ENCODE measurements around the gene CSTB. TPM values are rescaled to one million over a fixed set of nuclear protein-coding genes. Genes with fewer than 3 reads are reported as not detected.
"Not testable (repeated sequence)": the region's sequence is repeated elsewhere in the genome, so short reads cannot be mapped to it uniquely, and the experiment has no call there.

The CSTB gene
- total RNA-seq, 1 experiment from 2014 or later, result 36.1 TPM

GRCh38 chr21:43824333-43825241, 48.5 kb upstream of the CSTB start:
- Mint-ChIP-seq H3K36me3 (peaks cover 8% of the 10 kb centered on the region; the same call in 1 of the 2 replicates), H3K27me3 (ENCODE audit: low read depth) (no peaks in the 10 kb centered on the region), H3K9me3 (no peaks in the 10 kb centered on the region), H3K4me3 (no peak overlapping the region), H3K4me1 (peaks cover 7% of the 10 kb centered on the region), H3K27ac (no peak overlapping the region)
- ChIA-PET POLR2A (no interaction called here), CTCF (interaction anchor here (2.2 to 3.0 kb wide), 3 partner anchors 8 to 115 kb away, joined by 8 to 15 read pairs (median 11); no protein-coding TSS in a partner anchor)
- no peak for TF ChIP-seq NR2C2 (CRISPR knock-in tag; IDR thresholded peaks at IDR 0.05)
- TF ChIP-seq, protein P1, sequence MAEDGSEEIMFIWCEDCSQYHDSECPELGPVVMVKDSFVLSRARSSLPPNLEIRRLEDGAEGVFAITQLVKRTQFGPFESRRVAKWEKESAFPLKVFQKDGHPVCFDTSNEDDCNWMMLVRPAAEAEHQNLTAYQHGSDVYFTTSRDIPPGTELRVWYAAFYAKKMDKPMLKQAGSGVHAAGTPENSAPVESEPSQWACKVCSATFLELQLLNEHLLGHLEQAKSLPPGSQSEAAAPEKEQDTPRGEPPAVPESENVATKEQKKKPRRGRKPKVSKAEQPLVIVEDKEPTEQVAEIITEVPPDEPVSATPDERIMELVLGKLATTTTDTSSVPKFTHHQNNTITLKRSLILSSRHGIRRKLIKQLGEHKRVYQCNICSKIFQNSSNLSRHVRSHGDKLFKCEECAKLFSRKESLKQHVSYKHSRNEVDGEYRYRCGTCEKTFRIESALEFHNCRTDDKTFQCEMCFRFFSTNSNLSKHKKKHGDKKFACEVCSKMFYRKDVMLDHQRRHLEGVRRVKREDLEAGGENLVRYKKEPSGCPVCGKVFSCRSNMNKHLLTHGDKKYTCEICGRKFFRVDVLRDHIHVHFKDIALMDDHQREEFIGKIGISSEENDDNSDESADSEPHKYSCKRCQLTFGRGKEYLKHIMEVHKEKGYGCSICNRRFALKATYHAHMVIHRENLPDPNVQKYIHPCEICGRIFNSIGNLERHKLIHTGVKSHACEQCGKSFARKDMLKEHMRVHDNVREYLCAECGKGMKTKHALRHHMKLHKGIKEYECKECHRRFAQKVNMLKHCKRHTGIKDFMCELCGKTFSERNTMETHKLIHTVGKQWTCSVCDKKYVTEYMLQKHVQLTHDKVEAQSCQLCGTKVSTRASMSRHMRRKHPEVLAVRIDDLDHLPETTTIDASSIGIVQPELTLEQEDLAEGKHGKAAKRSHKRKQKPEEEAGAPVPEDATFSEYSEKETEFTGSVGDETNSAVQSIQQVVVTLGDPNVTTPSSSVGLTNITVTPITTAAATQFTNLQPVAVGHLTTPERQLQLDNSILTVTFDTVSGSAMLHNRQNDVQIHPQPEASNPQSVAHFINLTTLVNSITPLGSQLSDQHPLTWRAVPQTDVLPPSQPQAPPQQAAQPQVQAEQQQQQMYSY (CRISPR knock-in tag; IDR thresholded peaks at IDR 0.05), result no peak
- DNase-seq (ENCODE audit: low spot score) (no peak), ATAC-seq (no peak)

DNA sequence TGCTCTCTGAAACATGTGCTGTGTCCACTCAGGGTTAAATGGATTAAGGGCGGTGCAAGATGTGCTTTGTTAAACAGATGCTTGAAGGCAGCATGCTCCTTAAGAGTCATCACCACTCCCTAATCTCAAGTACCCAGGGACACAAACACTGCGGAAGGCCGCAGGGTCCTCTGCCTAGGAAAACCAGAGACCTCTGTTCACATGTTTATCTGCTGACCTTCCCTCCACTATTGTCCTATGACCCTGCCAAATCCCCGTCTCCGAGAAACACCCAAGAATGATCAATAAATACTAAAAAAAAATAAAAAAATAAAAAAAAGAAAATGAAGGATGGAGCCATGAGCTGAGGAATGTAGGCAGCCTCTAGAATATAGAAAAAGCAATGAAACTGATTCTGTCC, 46.6 kb upstream of the CSTB start:
- ChIA-PET POLR2A (interaction anchor here (0.6 kb wide), 1 partner anchor 44 kb away, joined by 3 read pairs; no protein-coding TSS in a partner anchor), CTCF (interaction anchor here (1.1 kb wide), 1 partner anchor 152 kb away, joined by 5 read pairs; no protein-coding TSS in a partner anchor)

GRCh38 chr21:43822166-43822565, 46.1 kb upstream of the CSTB start:
- DNase-seq (ENCODE audit: low spot score); H3K4me1 Mint-ChIP-seq; H3K4me3 Mint-ChIP-seq; POLR2A ChIA-PET; H3K9me3 Mint-ChIP-seq; H3K27ac Mint-ChIP-seq; H3K27me3 Mint-ChIP-seq (ENCODE audit: low read depth); CTCF ChIA-PET; ATAC-seq: not testable (repeated sequence)
- peaks cover 14% of the 10 kb centered on the region; the same call in 1 of the 2 replicates for H3K36me3 Mint-ChIP-seq

More for the DNA sequence above, 46.6 kb upstream of the CSTB start:
- ATAC-seq; H3K4me3 Mint-ChIP-seq; DNase-seq (ENCODE audit: low spot score); H3K27ac Mint-ChIP-seq; H3K9me3 Mint-ChIP-seq; H3K4me1 Mint-ChIP-seq; H3K27me3 Mint-ChIP-seq (ENCODE audit: low read depth): not testable (repeated sequence)
- H3K36me3 Mint-ChIP-seq, result peaks cover 14% of the 10 kb centered on the region; the same call in 1 of the 2 replicates

GRCh38 chr21:43820466-43820865, 44.4 kb upstream of the CSTB start:
- Mint-ChIP-seq H3K36me3 (peaks cover 14% of the 10 kb centered on the region; the same call in 1 of the 2 replicates), H3K9me3 (peaks cover 7% of the 10 kb centered on the region), H3K27me3 (ENCODE audit: low read depth) (no peaks in the 10 kb centered on the region), H3K4me3 (no peak overlapping the region), H3K4me1 (no peaks in the 10 kb centered on the region), H3K27ac (no peak overlapping the region)
- TF ChIP-seq ZBTB21 (CRISPR knock-in tag; IDR thresholded peaks at IDR 0.05; ENCODE audit: borderline replicate concordance) (no peak), HMGXB4 (CRISPR knock-in tag; IDR thresholded peaks at IDR 0.05) (no peak), RORB (CRISPR knock-in tag; IDR thresholded peaks at IDR 0.05) (no peak), OVOL2 (CRISPR knock-in tag; IDR thresholded peaks at IDR 0.05; ENCODE audit: borderline replicate concordance) (no peak), CREM (CRISPR knock-in tag; IDR thresholded peaks at IDR 0.05) (no peak), ZNF232 (CRISPR knock-in tag; IDR thresholded peaks at IDR 0.05) (no peak), MLX (CRISPR knock-in tag; IDR thresholded peaks at IDR 0.05) (no peak), SOX15 (CRISPR knock-in tag; IDR thresholded peaks at IDR 0.05) (no peak)
- DNase-seq (ENCODE audit: low spot score), result no peak
- ChIA-PET CTCF (interaction anchor here (1.1 kb wide), 1 partner anchor 121 kb away, joined by 3 read pairs; no protein-coding TSS in a partner anchor), POLR2A (no interaction called here)
- ATAC-seq, result no peak

Measured in WTC11 (cell line).